Upper lobe of right lung (tissue), 1 donor: ENCODE measurements around the gene NBPF1. TPM values are rescaled to one million over a fixed set of nuclear protein-coding genes. Genes with fewer than 3 reads are reported as not detected.
"Not testable (repeated sequence)": the region's sequence is repeated elsewhere in the genome, so short reads cannot be mapped to it uniquely, and the experiment has no call there.

Experiments used
- ATAC-seq: fragments of 200-7000 bp; cut with Tn5 transposase; one replicate; pipeline ENCODE4 v1.9.1; 2020; ENCODE audit warnings: mild to moderate bottlenecking, moderate library complexity
- DNase-seq: peaks from one replicate; pipeline ENCODE4 v3.0.0-alpha.2; 2020
- H3K27ac ChIP-seq: fragments of 200-600 bp; one replicate; pipeline ENCODE4 v1.8.0; 2022
- H3K27me3 ChIP-seq: fragments of 200-600 bp; one replicate; pipeline ENCODE4 v1.8.0; 2022; ENCODE audit warnings: mild to moderate bottlenecking
- H3K36me3 ChIP-seq: fragments of 200-600 bp; one replicate; pipeline ENCODE4 v1.8.0; 2022
- H3K4me1 ChIP-seq: fragments of 200-600 bp; one replicate; pipeline ENCODE4 v1.8.0; 2022
- H3K4me3 ChIP-seq: fragments of 200-600 bp; one replicate; pipeline ENCODE4 v1.8.0; 2022; ENCODE audit warnings: mild to moderate bottlenecking
- H3K9me3 ChIP-seq: fragments of 200-600 bp; one replicate; pipeline ENCODE4 v1.8.0; 2022
- CTCF ChIP-seq: fragments of 200-600 bp; IDR thresholded peaks from one replicate; pipeline ENCODE4 v1.8.0; 2022; ENCODE audit warnings: antibody characterized with exemption
- intact Hi-C: fragments of 100-400 bp; cut with DNase I; formaldehyde crosslinking; loops from one replicate; pipeline ENCODE4 v1.11.0; 2022
- total RNA-seq: library from RNA; stranded (reverse); fragmentation: NEBNext Ultra II Directional; extraction: Animal tissue kit (Norgen Biotek cat#: 25700); gene quantifications from one replicate; pipeline ENCODE4 v1.2.1, GENCODE V29; 2021
- donor health status: DM: no; HTN: yes; CAD: no; lungs with severe emphysema.

NBPF1 gene
- total RNA-seq, 1 donor from 2014 or later = 31.2 TPM

- intact Hi-C loops = no loop called here
- H3K4me3 ChIP-seq = peak overlapping the region; percentile 65
- H3K4me1 ChIP-seq = peaks cover 16% of the 10 kb centered on the region
- no peak overlapping the region for H3K27ac ChIP-seq
- no peaks in the 10 kb centered on the region for H3K9me3 ChIP-seq
- TF ChIP-seq CTCF = no peak
- peak; percentile 78 for DNase-seq
- H3K27me3 ChIP-seq = no peaks in the 10 kb centered on the region
- H3K36me3 ChIP-seq = peaks cover 18% of the 10 kb centered on the region
- ATAC-seq = peak; percentile 40
These were observed 812 bp downstream of the NBPF1 start for GRCh38 chr1:16612332-16613172.

GRCh38 chr1:16611981-16612331 lies 1.4 kb downstream of the NBPF1 start:
- H3K9me3 ChIP-seq, intact Hi-C loops, H3K27ac ChIP-seq, H3K27me3 ChIP-seq, DNase-seq, ATAC-seq: not testable (repeated sequence)
- Histone ChIP-seq H3K4me1 (peaks cover 16% of the 10 kb centered on the region), H3K4me3 (peak overlapping the region; percentile 65), H3K36me3 (peaks cover 18% of the 10 kb centered on the region)

GRCh38 chr1:16611164-16611563 lies 2.2 kb downstream of the NBPF1 start:
- intact Hi-C loops, H3K27ac ChIP-seq, ATAC-seq, H3K27me3 ChIP-seq, H3K4me3 ChIP-seq, H3K9me3 ChIP-seq, DNase-seq: not testable (repeated sequence)
- H3K36me3 ChIP-seq = peaks cover 25% of the 10 kb centered on the region
- peaks cover 16% of the 10 kb centered on the region for H3K4me1 ChIP-seq

- H3K36me3 ChIP-seq = peaks cover 26% of the 10 kb centered on the region
- H3K4me3 ChIP-seq, intact Hi-C loops, H3K27me3 ChIP-seq, H3K27ac ChIP-seq, DNase-seq, H3K9me3 ChIP-seq, ATAC-seq: not testable (repeated sequence)
- peaks cover 16% of the 10 kb centered on the region for H3K4me1 ChIP-seq
These were observed 2.8 kb downstream of the NBPF1 start for GRCh38 chr1:16610553-16610952.

- Histone ChIP-seq H3K36me3 (peaks cover 26% of the 10 kb centered on the region), H3K4me1 (peaks cover 16% of the 10 kb centered on the region)
- H3K27ac ChIP-seq, H3K4me3 ChIP-seq, DNase-seq, intact Hi-C loops, H3K9me3 ChIP-seq, H3K27me3 ChIP-seq, ATAC-seq: not testable (repeated sequence)
These were observed 3.6 kb downstream of the NBPF1 start for GRCh38 chr1:16609761-16610160.

GRCh38 chr1:16608838-16609560 lies 4.4 kb downstream of the NBPF1 start:
- Histone ChIP-seq H3K27me3 (no peaks in the 10 kb centered on the region), H3K36me3 (peaks cover 26% of the 10 kb centered on the region), H3K4me1 (peaks cover 16% of the 10 kb centered on the region), H3K4me3 (no peak overlapping the region), H3K9me3 (no peaks in the 10 kb centered on the region), H3K27ac (no peak overlapping the region)
- TF ChIP-seq CTCF = no peak
- intact Hi-C loops = no loop called here
- DNase-seq (no peak), ATAC-seq (no peak)

GRCh38 chr1:16607853-16608815 lies 5.2 kb downstream of the NBPF1 start:
- H3K9me3 ChIP-seq, ATAC-seq, H3K4me3 ChIP-seq, intact Hi-C loops, H3K27me3 ChIP-seq, H3K27ac ChIP-seq: not testable (repeated sequence)
- peaks cover 26% of the 10 kb centered on the region for H3K36me3 ChIP-seq
- peaks cover 11% of the 10 kb centered on the region for H3K4me1 ChIP-seq
- DNase-seq = peak; percentile 69
